Stimulated activated effector memory CD8-positive, alpha-beta T cell treated with anti-CD3 and anti-CD28 coated beads, Interleukin-12 subunit alpha, Interleukin-12 subunit beta, amount 100 ng/mL, for 72 hours (primary cell): Measurements from ENCODE around the gene DISC1.
A peak's percentile ranks its signal among the peaks of the same experiment; 100 is the strongest.
"Not testable (repeated sequence)": the region's sequence is repeated elsewhere in the genome, so short reads cannot be mapped to it uniquely, and the experiment has no call there.

Experiments used
- ATAC-seq: fragments of 150-1000 bp; cut with Tn5 transposase; 2 replicates; pipeline ENCODE4 v1.10.0; 2021
- DNase-seq, 2 donors: peaks; one replicate each; pipeline ENCODE4 v3.0.0; 2021 to 2022; ENCODE audit warnings: low spot score in 2 of 2
- H3K27ac Mint-ChIP-seq: one replicate; pipeline ENCODE4 v1.8.0; 2022; ENCODE audit warnings: mild to moderate bottlenecking, mixed read lengths
- H3K36me3 Mint-ChIP-seq: one replicate; pipeline ENCODE4 v1.8.0; 2022; ENCODE audit warnings: mild to moderate bottlenecking, mixed read lengths
- H3K4me1 Mint-ChIP-seq: one replicate; pipeline ENCODE4 v1.8.0; 2022; ENCODE audit warnings: mixed read lengths
- H3K4me3 Mint-ChIP-seq: one replicate; pipeline ENCODE4 v1.8.0; 2022; ENCODE audit warnings: mild to moderate bottlenecking, mixed read lengths
- H3K9me3 Mint-ChIP-seq: one replicate; pipeline ENCODE4 v1.8.0; 2022; ENCODE audit warnings: mixed read lengths

Gene DISC1

DNA sequence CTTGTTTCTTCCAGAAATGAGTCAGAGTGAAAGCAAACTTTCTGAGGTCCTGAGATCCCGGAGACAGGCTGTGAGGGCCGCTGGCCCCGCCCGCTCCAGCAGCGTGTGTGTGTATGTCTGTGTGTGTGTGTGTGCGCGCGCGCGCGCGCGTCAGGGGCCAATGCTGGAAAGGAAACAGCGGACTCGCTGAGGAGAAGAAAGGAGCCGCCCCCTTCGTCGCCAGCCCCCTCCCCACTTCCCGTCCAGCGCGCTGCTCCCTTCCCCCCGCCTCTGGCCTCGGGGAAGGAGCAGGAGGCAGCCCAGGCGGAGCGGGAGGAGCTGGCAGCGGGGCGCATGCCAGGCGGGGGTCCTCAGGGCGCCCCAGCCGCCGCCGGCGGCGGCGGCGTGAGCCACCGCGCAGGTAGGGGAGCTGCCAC lies at the start of gene DISC1:
Gene DISC1 (plus strand): TSS at position 256 of the 416 bp plus-strand sequence. CDS start 78 bp downstream, at position 334.
- Mint-ChIP-seq H3K36me3 (no peaks in the 10 kb centered on the region), H3K9me3 (no peaks in the 10 kb centered on the region), H3K4me3 (peak within 1 kb of the TSS; percentile 84), H3K4me1 (peaks cover 18% of the 10 kb centered on the region), H3K27ac (peak within 1 kb of the TSS; percentile 86)
- peak; percentile 76 for ATAC-seq
- DNase-seq: peak; percentile 12 to 78

- no peak overlapping the region for H3K4me3 Mint-ChIP-seq
- H3K27ac Mint-ChIP-seq: no peak overlapping the region
- no peak for DNase-seq
- H3K9me3 Mint-ChIP-seq: no peaks in the 10 kb centered on the region
- no peaks in the 10 kb centered on the region for H3K36me3 Mint-ChIP-seq
- H3K4me1 Mint-ChIP-seq: no peaks in the 10 kb centered on the region
- no peak for ATAC-seq
These were observed 49.5 kb upstream of the DISC1 start for GRCh38 chr1:231576804-231577718.

- Mint-ChIP-seq H3K4me1 (no peaks in the 10 kb centered on the region), H3K36me3 (no peaks in the 10 kb centered on the region), H3K4me3 (no peak overlapping the region), H3K27ac (no peak overlapping the region), H3K9me3 (no peaks in the 10 kb centered on the region)
- no peak for ATAC-seq
- no peak for DNase-seq
These were observed 45.7 kb upstream of the DISC1 start for GRCh38 chr1:231580874-231581273.

- Mint-ChIP-seq H3K27ac (no peak overlapping the region), H3K36me3 (no peaks in the 10 kb centered on the region), H3K9me3 (no peaks in the 10 kb centered on the region), H3K4me3 (no peak overlapping the region), H3K4me1 (no peaks in the 10 kb centered on the region)
- no peak for ATAC-seq
- no peak for DNase-seq
These were observed 44.7 kb upstream of the DISC1 start for GRCh38 chr1:231581859-231582258.

DNA sequence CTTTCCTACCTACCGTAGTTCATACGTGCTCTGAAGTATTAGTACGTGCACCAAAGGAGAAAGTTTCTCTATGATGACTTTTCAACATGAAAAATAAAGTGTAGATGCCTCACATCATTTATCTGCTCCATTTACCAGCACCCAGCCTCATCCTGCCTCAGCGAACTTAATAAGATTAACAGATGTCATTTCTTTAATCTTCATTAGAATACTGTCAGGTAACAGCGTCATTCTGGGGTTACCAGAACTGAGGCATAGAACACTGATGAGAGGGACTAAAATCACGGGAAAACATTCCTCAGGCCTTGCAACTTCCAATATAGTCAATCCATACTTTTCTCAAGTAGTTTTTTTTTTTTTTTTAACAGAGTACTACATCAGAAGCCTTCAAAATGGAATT lies 43.2 kb upstream of the DISC1 start:
- Mint-ChIP-seq H3K27ac (no peak overlapping the region), H3K9me3 (no peaks in the 10 kb centered on the region), H3K4me3 (no peak overlapping the region), H3K36me3 (no peaks in the 10 kb centered on the region), H3K4me1 (no peaks in the 10 kb centered on the region)
- ATAC-seq (no peak), DNase-seq (no peak)

DNA sequence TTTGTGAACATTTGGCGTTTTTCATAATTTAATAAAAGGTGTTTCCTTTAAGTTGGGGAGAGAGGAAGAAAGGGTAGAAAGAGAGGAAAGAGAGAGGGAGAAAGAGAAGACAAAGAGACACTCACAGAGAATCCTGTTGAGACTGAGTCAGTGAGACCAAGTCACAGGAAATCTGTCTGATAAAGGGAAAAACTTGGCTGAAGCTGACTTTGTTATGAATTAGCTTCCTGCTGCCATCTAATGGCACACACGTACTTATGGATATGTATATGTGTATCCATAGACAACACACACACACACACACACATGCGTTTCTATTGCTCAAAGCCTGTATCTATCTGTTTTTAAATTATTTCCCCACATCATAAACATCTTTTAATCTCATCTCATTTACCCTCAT lies 42.5 kb upstream of the DISC1 start:
- H3K27ac Mint-ChIP-seq: no peak overlapping the region
- no peaks in the 10 kb centered on the region for H3K4me1 Mint-ChIP-seq
- H3K4me3 Mint-ChIP-seq: no peak overlapping the region
- DNase-seq (no peak), ATAC-seq (no peak)
- H3K36me3 Mint-ChIP-seq: no peaks in the 10 kb centered on the region
- no peaks in the 10 kb centered on the region for H3K9me3 Mint-ChIP-seq

GRCh38 chr1:231584921-231585320 lies 41.7 kb upstream of the DISC1 start:
- Mint-ChIP-seq H3K4me3 (no peak overlapping the region), H3K36me3 (no peaks in the 10 kb centered on the region), H3K9me3 (no peaks in the 10 kb centered on the region), H3K27ac (no peak overlapping the region), H3K4me1 (no peaks in the 10 kb centered on the region)
- DNase-seq: no peak
- ATAC-seq: no peak

DNA sequence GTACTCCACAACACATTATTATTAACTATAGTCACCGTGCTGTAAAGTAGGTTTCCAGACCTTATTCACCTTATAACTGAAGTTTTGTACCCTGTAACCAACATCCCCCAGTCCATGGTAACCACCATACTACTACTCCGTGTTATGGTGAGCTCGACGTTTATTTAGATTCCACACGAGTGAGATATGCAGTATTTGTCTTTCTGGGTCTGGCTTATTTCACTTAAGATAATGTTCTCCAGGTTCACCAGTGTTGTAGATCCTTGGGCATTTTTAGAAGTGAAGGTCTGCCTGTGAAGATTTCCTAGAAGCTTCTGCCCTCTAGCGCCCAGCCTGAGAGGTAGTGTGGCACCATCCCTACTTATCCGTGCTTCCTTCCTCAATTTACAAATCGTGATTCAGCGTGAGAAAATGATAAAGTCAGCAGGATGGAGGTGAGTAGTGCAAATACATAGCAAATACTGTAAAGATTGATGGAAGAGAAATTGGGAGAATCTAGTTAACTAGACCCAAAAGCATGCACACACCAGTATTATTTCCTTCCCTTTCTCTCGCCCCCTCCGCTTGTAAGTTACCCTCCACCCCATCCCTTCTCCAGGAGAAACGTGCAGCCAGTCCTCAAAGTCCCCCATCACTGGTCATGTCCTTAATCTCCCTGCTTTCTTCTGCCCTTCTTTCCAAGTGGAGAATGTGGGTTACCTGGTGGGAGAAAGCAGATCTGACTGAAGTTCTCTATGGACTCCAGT lies 36.0 kb upstream of the DISC1 start:
- Mint-ChIP-seq H3K9me3 (no peaks in the 10 kb centered on the region), H3K4me1 (peaks cover 7% of the 10 kb centered on the region), H3K36me3 (no peaks in the 10 kb centered on the region), H3K4me3 (no peak overlapping the region), H3K27ac (no peak overlapping the region)
- ATAC-seq (peak; percentile 68), DNase-seq (no peak)

DNA sequence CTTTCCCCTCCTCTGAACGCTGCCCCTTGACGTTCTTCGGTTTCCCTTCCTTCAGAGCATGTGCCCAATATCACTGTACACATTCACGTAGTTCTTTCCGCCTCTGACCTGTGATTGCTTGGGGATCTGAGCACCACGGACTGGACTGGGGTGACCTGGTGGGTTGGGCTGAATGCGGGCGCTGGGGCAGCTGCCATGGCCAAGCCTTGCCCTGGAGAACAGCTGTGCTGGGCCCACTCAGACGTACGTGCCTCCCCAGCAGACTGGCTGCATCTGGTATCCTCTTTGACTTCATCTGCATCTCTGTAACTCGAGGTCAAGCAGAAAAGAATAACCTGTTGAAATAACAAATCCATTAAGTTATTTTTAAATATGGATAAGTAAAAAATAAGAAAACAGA lies 35.1 kb upstream of the DISC1 start:
- Mint-ChIP-seq H3K4me1 (peaks cover 7% of the 10 kb centered on the region), H3K9me3 (no peaks in the 10 kb centered on the region), H3K27ac (no peak overlapping the region), H3K36me3 (no peaks in the 10 kb centered on the region), H3K4me3 (no peak overlapping the region)
- ATAC-seq (no peak), DNase-seq (no peak)

DNA sequence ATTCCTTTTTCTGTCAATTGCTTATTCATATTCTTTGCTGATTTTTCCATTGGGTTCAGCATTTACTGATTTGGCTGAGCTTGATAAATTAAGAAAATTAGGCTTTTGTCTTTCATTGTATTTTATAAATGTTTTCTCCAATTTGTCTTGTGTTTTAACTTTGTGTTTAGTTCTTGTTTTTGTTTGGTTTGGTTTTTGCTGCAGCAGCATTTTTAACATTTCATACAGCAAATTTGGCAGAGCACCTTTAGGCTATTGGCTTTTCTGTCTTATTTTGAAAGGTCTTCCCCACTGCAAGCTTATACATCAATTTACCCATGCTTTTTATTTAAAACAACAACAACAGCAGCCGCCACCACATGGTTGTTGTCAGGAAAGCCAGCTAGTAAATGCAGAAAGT lies 33.8 kb upstream of the DISC1 start:
- Mint-ChIP-seq H3K4me3 (no peak overlapping the region), H3K4me1 (peaks cover 7% of the 10 kb centered on the region), H3K27ac (no peak overlapping the region), H3K36me3 (no peaks in the 10 kb centered on the region), H3K9me3 (no peaks in the 10 kb centered on the region)
- DNase-seq: no peak
- no peak for ATAC-seq

DNA sequence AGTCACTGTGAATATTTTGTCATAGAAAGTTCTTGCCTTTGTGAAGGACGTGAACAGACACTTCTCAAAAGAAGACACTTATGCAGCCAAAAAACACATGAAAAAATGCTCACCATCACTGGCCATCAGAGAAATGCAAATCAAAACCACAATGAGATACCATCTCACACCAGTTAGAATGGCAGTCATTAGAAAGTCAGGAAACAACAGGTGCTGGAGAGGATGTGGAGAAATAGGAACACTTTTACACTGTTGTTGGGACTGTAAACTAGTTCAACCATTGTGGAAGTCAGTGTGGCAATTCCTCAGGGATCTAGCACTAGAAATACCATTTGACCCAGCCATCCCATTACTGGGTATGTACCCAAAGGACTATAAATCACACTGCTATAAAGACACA lies 33.3 kb upstream of the DISC1 start:
- DNase-seq, H3K4me1 Mint-ChIP-seq, ATAC-seq, H3K4me3 Mint-ChIP-seq, H3K9me3 Mint-ChIP-seq, H3K27ac Mint-ChIP-seq, H3K36me3 Mint-ChIP-seq: not testable (repeated sequence)

DNA sequence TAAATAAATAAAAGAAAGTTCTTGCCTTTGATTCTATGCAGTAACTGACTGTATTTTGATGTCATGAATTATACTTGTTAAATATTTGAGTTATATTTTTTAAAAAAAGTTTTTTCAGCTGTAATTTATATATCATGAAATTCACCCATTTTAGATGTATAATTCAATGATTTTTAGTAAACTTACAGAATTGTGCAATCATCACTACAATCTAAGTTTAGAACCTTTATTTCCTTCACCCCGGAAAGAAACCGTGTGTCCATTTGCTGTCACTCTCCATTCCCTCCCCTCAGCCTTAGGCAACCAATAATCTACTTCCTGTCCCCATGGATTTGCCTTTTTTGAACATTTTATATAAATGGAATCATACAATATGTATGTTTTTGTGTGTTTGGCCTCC lies 32.5 kb upstream of the DISC1 start:
- Mint-ChIP-seq H3K4me3 (no peak overlapping the region), H3K36me3 (no peaks in the 10 kb centered on the region), H3K4me1 (peaks cover 7% of the 10 kb centered on the region), H3K27ac (no peak overlapping the region), H3K9me3 (no peaks in the 10 kb centered on the region)
- DNase-seq (no peak), ATAC-seq (no peak)

DNA sequence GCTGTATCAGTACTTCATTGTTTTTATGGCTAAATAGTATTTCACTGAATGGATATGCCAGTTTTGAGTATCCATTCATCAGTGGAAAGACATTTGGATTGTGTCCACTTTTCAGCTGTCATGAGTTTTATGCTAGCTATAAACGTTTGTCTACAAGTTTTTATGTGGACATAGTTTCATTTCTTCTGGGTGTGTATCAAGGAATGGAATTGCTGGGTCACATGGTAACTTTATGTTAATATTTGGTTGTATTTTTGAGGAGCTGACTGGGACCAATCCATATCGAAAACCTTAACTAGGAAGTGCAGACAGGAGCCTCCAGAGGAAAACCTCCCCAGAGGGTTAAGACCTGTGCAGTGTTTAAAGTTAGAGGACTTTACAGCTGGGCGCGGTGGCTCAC lies 31.8 kb upstream of the DISC1 start:
- Mint-ChIP-seq H3K4me3 (no peak overlapping the region), H3K27ac (no peak overlapping the region), H3K36me3 (no peaks in the 10 kb centered on the region), H3K4me1 (peaks cover 7% of the 10 kb centered on the region), H3K9me3 (no peaks in the 10 kb centered on the region)
- ATAC-seq (no peak), DNase-seq (no peak)

DNA sequence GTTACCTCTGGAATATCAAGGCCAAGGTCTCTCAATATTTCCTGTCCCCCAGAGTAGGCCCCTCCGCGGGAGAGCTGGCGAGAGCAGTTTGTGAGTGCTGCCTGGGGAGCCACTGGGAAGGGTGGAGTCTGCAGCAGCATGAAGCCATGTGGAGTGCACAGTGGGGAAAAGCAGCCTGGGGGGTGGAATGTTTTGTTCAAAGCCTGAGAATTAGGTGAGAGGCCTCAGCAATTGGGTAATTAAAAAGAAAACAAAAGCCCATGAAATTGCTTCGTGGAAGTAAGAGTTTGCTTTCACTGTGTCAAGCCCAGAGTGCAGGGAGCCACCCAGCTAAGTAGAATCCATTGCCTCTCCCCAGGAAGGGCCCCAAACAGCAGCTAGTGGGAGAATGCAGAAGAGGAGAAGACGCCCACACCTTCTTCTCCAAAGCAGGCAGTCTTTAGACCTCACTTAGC lies 30.2 kb upstream of the DISC1 start:
- Mint-ChIP-seq H3K9me3 (no peaks in the 10 kb centered on the region), H3K4me1 (no peaks in the 10 kb centered on the region), H3K4me3 (no peak overlapping the region), H3K36me3 (no peaks in the 10 kb centered on the region), H3K27ac (no peak overlapping the region)
- ATAC-seq: no peak
- no peak for DNase-seq

GRCh38 chr1:231597971-231598370 lies 28.6 kb upstream of the DISC1 start:
- H3K27ac Mint-ChIP-seq: no peak overlapping the region
- no peak overlapping the region for H3K4me3 Mint-ChIP-seq
- ATAC-seq (no peak), DNase-seq (no peak)
- H3K4me1 Mint-ChIP-seq: no peaks in the 10 kb centered on the region
- H3K36me3 Mint-ChIP-seq: no peaks in the 10 kb centered on the region
- no peaks in the 10 kb centered on the region for H3K9me3 Mint-ChIP-seq

DNA sequence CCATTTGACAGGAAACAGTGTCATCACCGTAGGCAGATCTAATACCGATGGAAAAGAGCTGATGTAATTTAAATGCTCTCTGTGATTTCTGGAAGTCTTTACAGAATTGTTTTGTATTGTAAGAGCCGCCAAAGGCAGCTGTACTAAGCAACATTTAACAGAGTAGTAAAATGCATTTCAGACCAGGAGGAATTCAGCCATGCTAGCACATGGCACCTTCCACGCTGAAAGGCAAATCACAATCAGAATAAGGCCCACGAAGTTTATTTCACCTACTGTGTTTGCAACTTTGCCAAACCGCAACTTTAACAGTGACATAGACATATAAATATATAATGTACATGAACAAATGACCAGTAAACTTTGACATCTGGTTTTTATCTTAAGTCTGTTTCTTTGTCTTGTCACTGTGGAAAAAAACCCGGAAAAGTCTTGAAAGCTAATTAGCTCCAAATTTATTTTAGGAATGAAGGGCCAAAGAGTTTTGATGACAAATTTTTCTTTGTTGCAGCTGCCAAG lies 26.1 kb upstream of the DISC1 start:
- no peak overlapping the region for H3K4me3 Mint-ChIP-seq
- H3K4me1 Mint-ChIP-seq: peaks cover 7% of the 10 kb centered on the region
- no peak overlapping the region for H3K27ac Mint-ChIP-seq
- no peaks in the 10 kb centered on the region for H3K9me3 Mint-ChIP-seq
- ATAC-seq (no peak), DNase-seq (no peak)
- H3K36me3 Mint-ChIP-seq: no peaks in the 10 kb centered on the region
